HepG2 (cell line): Measurements from ENCODE around the gene MEGF6. TPM values are rescaled to one million over a fixed set of nuclear protein-coding genes. Genes with fewer than 3 reads are reported as not detected.

Source experiments
- CAMTA2 ChIP-seq: sonication (generic); formaldehyde crosslinking; IDR thresholded peaks from 2 replicates; pipeline ENCODE4 v1.4.0; 2020; ENCODE audit warnings: mild to moderate bottlenecking, missing genetic modification reagents, borderline replicate concordance
- KLF9 ChIP-seq: IDR thresholded peaks from 2 replicates; pipeline ENCODE4 v1.6.1; 2016; ENCODE audit warnings: low read depth
- LCORL ChIP-seq, 2 experiments: fragments of 450-650 bp in 1 of 2; sonication (generic) in 1 of 2; formaldehyde crosslinking in 1 of 2; IDR thresholded peaks; 2 replicates each; pipeline versions ENCODE4 v1.5.0 to v1.6.1; 2017 to 2020; ENCODE audit warnings: antibody characterized with exemption in 1 of 2, missing genetic modification reagents in 1 of 2
- MTA1 ChIP-seq: sonication (generic); formaldehyde crosslinking; IDR thresholded peaks from 2 replicates; pipeline ENCODE4 v1.4.0; 2020; ENCODE audit warnings: missing genetic modification reagents, mild to moderate bottlenecking, borderline replicate concordance
- NFYB ChIP-seq: sonication (generic); formaldehyde crosslinking; IDR thresholded peaks from 2 replicates; pipeline ENCODE4 v1.4.0; 2020; ENCODE audit warnings: missing genetic modification reagents
- PTBP1 ChIP-seq: fragments of 200-400 bp; formaldehyde crosslinking; IDR thresholded peaks from 2 replicates; pipeline ENCODE4 v1.6.1; 2018; ENCODE audit warnings: low read length, low read depth; ENCODE audit not compliant: poor library complexity, severe bottlenecking
- SMAD1 ChIP-seq: sonication (generic); formaldehyde crosslinking; IDR thresholded peaks from 2 replicates; pipeline ENCODE4 v1.4.0; 2020; ENCODE audit warnings: missing genetic modification reagents, low read depth, mild to moderate bottlenecking, borderline replicate concordance
- SPEN ChIP-seq: sonication (generic); formaldehyde crosslinking; IDR thresholded peaks from 2 replicates; pipeline ENCODE4 v1.5.1; 2020; ENCODE audit warnings: low read depth, mild to moderate bottlenecking, missing genetic modification reagents
- ZFAT ChIP-seq: sonication (generic); formaldehyde crosslinking; conservative IDR thresholded peaks from 2 replicates; pipeline ENCODE4 v1.8.1; 2023; ENCODE audit warnings: missing genetic modification reagents, inconsistent platforms
- ZNF251 ChIP-seq: sonication (generic); formaldehyde crosslinking; IDR thresholded peaks from 2 replicates; pipeline ENCODE4 v1.9.0; 2021; ENCODE audit warnings: mild to moderate bottlenecking, missing genetic modification reagents
- ZNF296 ChIP-seq: sonication (generic); formaldehyde crosslinking; conservative IDR thresholded peaks from 2 replicates; pipeline ENCODE4 v1.5.0; 2020; ENCODE audit warnings: mild to moderate bottlenecking, missing genetic modification reagents
- ZNF747 ChIP-seq: sonication (generic); formaldehyde crosslinking; IDR thresholded peaks from 2 replicates; pipeline ENCODE4 v1.8.1; 2023; ENCODE audit warnings: missing genetic modification reagents, mild to moderate bottlenecking, borderline replicate concordance
- ZSCAN31 ChIP-seq: sonication (generic); formaldehyde crosslinking; IDR thresholded peaks from 2 replicates; pipeline ENCODE4 v1.5.0; 2020; ENCODE audit warnings: low read depth, mild to moderate bottlenecking, missing genetic modification reagents
- ZSCAN9 ChIP-seq: IDR thresholded peaks from 2 replicates; pipeline ENCODE4 v1.6.1; 2016; ENCODE audit warnings: borderline replicate concordance
- polyA plus RNA-seq, 8 experiments: library from polyadenylated mRNA; depleted of rRNA in 3 of 8; stranded (reverse) in 7 of 8; unstranded in 1 of 8; fragments of >200 nt; fragmentation: Illumina TruSeq in 4 of 8; extraction: Trizol in 4 of 8; gene quantifications; 2 replicates each; pipeline versions ENCODE4 v1.2.1 to v1.2.3, GENCODE V29; 2011 to 2016; ENCODE audit warnings: low read depth in 4 of 8, missing spikeins in 1 of 8, mixed read lengths in 1 of 8; ENCODE audit not compliant: insufficient read depth in 1 of 8
- total RNA-seq, 5 experiments: library from RNA; depleted of rRNA; stranded (reverse); fragments of >200 nt; fragmentation: Illumina TruSeq; extraction: Trizol; gene quantifications; 2 replicates each; pipeline ENCODE4 v1.2.3, GENCODE V29; 2016; ENCODE audit warnings: low read depth in 1 of 5
- TF ChIP-seq, protein P1 (sequence below): sonication (generic); formaldehyde crosslinking; IDR thresholded peaks from 2 replicates; pipeline ENCODE4 v1.4.0; 2020; ENCODE audit warnings: missing genetic modification reagents, borderline replicate concordance
- TF ChIP-seq, protein P2 (sequence below): sonication (generic); formaldehyde crosslinking; IDR thresholded peaks from 2 replicates; pipeline ENCODE4 v1.8.1; 2023; ENCODE audit warnings: mild to moderate bottlenecking, missing genetic modification reagents
- TF ChIP-seq, protein P3 (sequence below): sonication (generic); formaldehyde crosslinking; IDR thresholded peaks from 2 replicates; pipeline ENCODE4 v1.5.0; 2020; ENCODE audit warnings: mild to moderate bottlenecking, missing genetic modification reagents
- TF ChIP-seq, protein P4 (sequence below): sonication (generic); formaldehyde crosslinking; IDR thresholded peaks from 2 replicates; pipeline ENCODE4 v1.4.0; 2020; ENCODE audit warnings: missing genetic modification reagents

The MEGF6 gene
- total and polyA plus RNA-seq, 2 of the 13 experiments (the other 11 are each of a cell fraction or from before 2014, with no cell fraction given), result 1.9 TPM

DNA sequence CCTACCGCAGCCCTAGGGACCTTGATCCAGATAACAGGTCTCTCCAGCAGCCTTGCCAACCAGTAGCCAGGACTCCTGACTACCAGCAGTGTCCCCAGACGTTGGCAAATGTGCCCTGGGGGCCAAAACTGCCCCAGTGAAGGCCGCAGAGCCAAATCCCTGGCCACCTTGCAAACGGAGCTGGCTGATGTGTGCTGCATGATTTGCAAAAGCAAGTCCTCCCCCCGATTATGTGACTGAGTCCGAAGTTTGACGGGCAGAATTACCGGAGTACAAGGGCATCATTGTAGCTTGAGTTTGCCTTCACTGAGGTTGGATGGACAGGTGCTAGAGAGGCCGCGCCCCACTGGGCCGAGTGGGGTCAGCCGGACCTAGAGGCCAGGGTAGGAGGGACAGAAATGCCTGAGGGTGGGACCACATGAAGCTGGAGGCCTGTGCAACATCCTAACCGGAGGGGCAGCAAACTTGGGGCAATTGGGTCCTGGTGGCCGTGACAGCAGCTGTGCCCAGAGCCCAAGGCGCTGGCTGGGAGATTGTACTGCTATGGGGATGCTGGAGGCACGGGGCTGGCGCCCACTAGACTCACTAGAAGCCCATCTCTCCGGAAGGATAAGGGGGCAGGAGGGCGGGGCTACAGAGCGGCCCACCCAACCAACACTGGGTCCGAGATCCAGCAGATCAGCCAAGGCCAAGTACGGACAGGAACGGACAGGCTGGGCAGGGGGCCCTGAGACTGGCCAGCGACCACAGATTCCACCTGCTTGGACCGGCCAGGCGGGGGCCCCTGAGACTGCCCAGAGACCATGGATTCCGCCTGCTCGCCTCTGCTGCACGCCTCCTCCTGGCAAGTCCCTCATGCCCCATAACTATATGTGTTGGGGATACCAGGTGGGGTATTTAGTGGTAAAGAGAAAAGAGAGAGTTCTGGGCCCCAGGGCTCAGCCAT, 154.1 kb downstream of the MEGF6 start (continued):
- TF ChIP-seq, protein P1, sequence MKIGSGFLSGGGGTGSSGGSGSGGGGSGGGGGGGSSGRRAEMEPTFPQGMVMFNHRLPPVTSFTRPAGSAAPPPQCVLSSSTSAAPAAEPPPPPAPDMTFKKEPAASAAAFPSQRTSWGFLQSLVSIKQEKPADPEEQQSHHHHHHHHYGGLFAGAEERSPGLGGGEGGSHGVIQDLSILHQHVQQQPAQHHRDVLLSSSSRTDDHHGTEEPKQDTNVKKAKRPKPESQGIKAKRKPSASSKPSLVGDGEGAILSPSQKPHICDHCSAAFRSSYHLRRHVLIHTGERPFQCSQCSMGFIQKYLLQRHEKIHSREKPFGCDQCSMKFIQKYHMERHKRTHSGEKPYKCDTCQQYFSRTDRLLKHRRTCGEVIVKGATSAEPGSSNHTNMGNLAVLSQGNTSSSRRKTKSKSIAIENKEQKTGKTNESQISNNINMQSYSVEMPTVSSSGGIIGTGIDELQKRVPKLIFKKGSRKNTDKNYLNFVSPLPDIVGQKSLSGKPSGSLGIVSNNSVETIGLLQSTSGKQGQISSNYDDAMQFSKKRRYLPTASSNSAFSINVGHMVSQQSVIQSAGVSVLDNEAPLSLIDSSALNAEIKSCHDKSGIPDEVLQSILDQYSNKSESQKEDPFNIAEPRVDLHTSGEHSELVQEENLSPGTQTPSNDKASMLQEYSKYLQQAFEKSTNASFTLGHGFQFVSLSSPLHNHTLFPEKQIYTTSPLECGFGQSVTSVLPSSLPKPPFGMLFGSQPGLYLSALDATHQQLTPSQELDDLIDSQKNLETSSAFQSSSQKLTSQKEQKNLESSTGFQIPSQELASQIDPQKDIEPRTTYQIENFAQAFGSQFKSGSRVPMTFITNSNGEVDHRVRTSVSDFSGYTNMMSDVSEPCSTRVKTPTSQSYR (CRISPR knock-in tag), result peak; percentile 70; the same call in 1 of the 2 replicates
- TF ChIP-seq MTA1 (CRISPR knock-in tag) (peak; percentile 27; the same call in 1 of the 2 replicates), LCORL (IDR thresholded peaks at IDR 0.05) (no peak), LCORL (CRISPR knock-in tag; IDR thresholded peaks at IDR 0.05) (peak; percentile 97), NFYB (CRISPR knock-in tag) (0 out of 2 replicates have a peak, but pooled peaks have one; percentile 11), SMAD1 (no peak), KLF9 (no peak), SPEN (CRISPR knock-in tag) (peak; percentile 70), ZFAT (no peak), ZSCAN31 (CRISPR knock-in tag) (no peak), ZSCAN9 (CRISPR knock-in tag) (0 out of 2 replicates have a peak, but pooled peaks have one; percentile 17), ZNF296 (CRISPR knock-in tag) (0 out of 2 replicates have a peak, but pooled peaks have one; percentile 77), PTBP1 (no peak), ZNF251 (CRISPR knock-in tag) (no peak), CAMTA2 (0 out of 2 replicates have a peak, but pooled peaks have one; percentile 70), ZNF747 (CRISPR knock-in tag) (0 out of 2 replicates have a peak, but pooled peaks have one; percentile 47)
- TF ChIP-seq, protein P2, sequence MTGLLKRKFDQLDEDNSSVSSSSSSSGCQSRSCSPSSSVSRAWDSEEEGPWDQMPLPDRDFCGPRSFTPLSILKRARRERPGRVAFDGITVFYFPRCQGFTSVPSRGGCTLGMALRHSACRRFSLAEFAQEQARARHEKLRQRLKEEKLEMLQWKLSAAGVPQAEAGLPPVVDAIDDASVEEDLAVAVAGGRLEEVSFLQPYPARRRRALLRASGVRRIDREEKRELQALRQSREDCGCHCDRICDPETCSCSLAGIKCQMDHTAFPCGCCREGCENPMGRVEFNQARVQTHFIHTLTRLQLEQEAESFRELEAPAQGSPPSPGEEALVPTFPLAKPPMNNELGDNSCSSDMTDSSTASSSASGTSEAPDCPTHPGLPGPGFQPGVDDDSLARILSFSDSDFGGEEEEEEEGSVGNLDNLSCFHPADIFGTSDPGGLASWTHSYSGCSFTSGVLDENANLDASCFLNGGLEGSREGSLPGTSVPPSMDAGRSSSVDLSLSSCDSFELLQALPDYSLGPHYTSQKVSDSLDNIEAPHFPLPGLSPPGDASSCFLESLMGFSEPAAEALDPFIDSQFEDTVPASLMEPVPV, result no peak
- TF ChIP-seq, protein P3, sequence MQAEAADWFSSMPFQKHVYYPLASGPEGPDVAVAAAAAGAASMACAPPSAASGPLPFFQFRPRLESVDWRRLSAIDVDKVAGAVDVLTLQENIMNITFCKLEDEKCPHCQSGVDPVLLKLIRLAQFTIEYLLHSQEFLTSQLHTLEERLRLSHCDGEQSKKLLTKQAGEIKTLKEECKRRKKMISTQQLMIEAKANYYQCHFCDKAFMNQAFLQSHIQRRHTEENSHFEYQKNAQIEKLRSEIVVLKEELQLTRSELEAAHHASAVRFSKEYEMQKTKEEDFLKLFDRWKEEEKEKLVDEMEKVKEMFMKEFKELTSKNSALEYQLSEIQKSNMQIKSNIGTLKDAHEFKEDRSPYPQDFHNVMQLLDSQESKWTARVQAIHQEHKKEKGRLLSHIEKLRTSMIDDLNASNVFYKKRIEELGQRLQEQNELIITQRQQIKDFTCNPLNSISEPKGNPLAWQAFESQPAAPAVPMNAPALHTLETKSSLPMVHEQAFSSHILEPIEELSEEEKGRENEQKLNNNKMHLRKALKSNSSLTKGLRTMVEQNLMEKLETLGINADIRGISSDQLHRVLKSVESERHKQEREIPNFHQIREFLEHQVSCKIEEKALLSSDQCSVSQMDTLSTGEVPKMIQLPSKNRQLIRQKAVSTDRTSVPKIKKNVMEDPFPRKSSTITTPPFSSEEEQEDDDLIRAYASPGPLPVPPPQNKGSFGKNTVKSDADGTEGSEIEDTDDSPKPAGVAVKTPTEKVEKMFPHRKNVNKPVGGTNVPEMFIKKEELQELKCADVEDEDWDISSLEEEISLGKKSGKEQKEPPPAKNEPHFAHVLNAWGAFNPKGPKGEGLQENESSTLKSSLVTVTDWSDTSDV, result no peak
- TF ChIP-seq, protein P4, sequence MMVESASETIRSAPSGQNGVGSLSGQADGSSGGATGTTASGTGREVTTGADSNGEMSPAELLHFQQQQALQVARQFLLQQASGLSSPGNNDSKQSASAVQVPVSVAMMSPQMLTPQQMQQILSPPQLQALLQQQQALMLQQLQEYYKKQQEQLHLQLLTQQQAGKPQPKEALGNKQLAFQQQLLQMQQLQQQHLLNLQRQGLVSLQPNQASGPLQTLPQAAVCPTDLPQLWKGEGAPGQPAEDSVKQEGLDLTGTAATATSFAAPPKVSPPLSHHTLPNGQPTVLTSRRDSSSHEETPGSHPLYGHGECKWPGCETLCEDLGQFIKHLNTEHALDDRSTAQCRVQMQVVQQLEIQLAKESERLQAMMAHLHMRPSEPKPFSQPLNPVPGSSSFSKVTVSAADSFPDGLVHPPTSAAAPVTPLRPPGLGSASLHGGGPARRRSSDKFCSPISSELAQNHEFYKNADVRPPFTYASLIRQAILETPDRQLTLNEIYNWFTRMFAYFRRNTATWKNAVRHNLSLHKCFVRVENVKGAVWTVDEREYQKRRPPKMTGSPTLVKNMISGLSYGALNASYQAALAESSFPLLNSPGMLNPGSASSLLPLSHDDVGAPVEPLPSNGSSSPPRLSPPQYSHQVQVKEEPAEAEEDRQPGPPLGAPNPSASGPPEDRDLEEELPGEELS, result 0 out of 2 replicates have a peak, but pooled peaks have one; percentile 29
